ENCODE data around the gene CELF4.

Gene CELF4

GRCh38 chr18:37298816-37299215 is 266.8 kb downstream of the CELF4 start:
- H3K27me3 ChIP-seq (ENCODE audit: insufficient read depth, poor library complexity, severe bottlenecking): no peaks in the 10 kb centered on the region
- no peak for DNase-seq (ENCODE audit: low read depth in 1 of 2, low spot score in 1 of 2)
- no peak for TF ChIP-seq REST (IDR thresholded peaks at IDR 0.05; ENCODE audit: insufficient replicate concordance, low read depth)
- no peak for TF ChIP-seq SPI1 (IDR thresholded peaks at IDR 0.05; ENCODE audit: borderline replicate concordance, low read depth)
- TF ChIP-seq CTCF (IDR thresholded peaks at IDR 0.05; ENCODE audit: insufficient read depth, low read length): no peak
- TF ChIP-seq GABPA (IDR thresholded peaks at IDR 0.05; ENCODE audit: low read depth): no peak
- TF ChIP-seq POLR2AphosphoS5 (IDR thresholded peaks at IDR 0.05; ENCODE audit: low read depth): no peak
- no peak overlapping the region for H3K4me3 ChIP-seq (replicated peaks; ENCODE audit: insufficient read depth, low read length)
- H3K27ac ChIP-seq (replicated peaks): no peak overlapping the region

- H3K27ac ChIP-seq (replicated peaks): no peak overlapping the region
- H3K4me3 ChIP-seq (replicated peaks; ENCODE audit: insufficient read depth, low read length): no peak overlapping the region
- DNase-seq (ENCODE audit: low read depth in 1 of 2, low spot score in 1 of 2): no peak
Observed at GRCh38 chr18:37297106-37297505, 268.5 kb downstream of the CELF4 start.

GRCh38 chr18:37294951-37295350 is 270.6 kb downstream of the CELF4 start:
- no peak overlapping the region for H3K27ac ChIP-seq (replicated peaks)
- H3K4me3 ChIP-seq (replicated peaks; ENCODE audit: insufficient read depth, low read length): no peak overlapping the region
- no peaks in the 10 kb centered on the region for H3K27me3 ChIP-seq (ENCODE audit: insufficient read depth, poor library complexity, severe bottlenecking)
- peak; percentile 24 for TF ChIP-seq CTCF (IDR thresholded peaks at IDR 0.05; ENCODE audit: insufficient read depth, low read length)
- TF ChIP-seq GABPA (IDR thresholded peaks at IDR 0.05; ENCODE audit: low read depth): no peak
- no peak for TF ChIP-seq POLR2AphosphoS5 (IDR thresholded peaks at IDR 0.05; ENCODE audit: low read depth)
- DNase-seq (ENCODE audit: low read depth in 1 of 2, low spot score in 1 of 2): peak; percentile 10

More at GRCh38 chr18:37297106-37297505, 268.5 kb downstream of the CELF4 start:
- no peaks in the 10 kb centered on the region for H3K27me3 ChIP-seq (ENCODE audit: insufficient read depth, poor library complexity, severe bottlenecking)
- TF ChIP-seq POLR2AphosphoS5 (IDR thresholded peaks at IDR 0.05; ENCODE audit: low read depth): no peak
- TF ChIP-seq REST (IDR thresholded peaks at IDR 0.05; ENCODE audit: insufficient replicate concordance, low read depth): no peak
- no peak for TF ChIP-seq GABPA (IDR thresholded peaks at IDR 0.05; ENCODE audit: low read depth)

GRCh38 chr18:37293359-37293758 is 272.2 kb downstream of the CELF4 start:
- no peak overlapping the region for H3K27ac ChIP-seq (replicated peaks)
- H3K4me3 ChIP-seq (replicated peaks; ENCODE audit: insufficient read depth, low read length): no peak overlapping the region
- H3K27me3 ChIP-seq (ENCODE audit: insufficient read depth, poor library complexity, severe bottlenecking): no peaks in the 10 kb centered on the region
- TF ChIP-seq POLR2AphosphoS5 (IDR thresholded peaks at IDR 0.05; ENCODE audit: low read depth): no peak
- TF ChIP-seq SPI1 (IDR thresholded peaks at IDR 0.05; ENCODE audit: borderline replicate concordance, low read depth): no peak
- TF ChIP-seq CTCF (IDR thresholded peaks at IDR 0.05; ENCODE audit: insufficient read depth, low read length): no peak
- TF ChIP-seq REST (IDR thresholded peaks at IDR 0.05; ENCODE audit: insufficient replicate concordance, low read depth): no peak
- TF ChIP-seq GABPA (IDR thresholded peaks at IDR 0.05; ENCODE audit: low read depth): no peak
- no peak for DNase-seq (ENCODE audit: low read depth in 1 of 2, low spot score in 1 of 2)
